ENCODE data around the gene TBL1X. TPM values are rescaled to one million over a fixed set of nuclear protein-coding genes. Genes with fewer than 3 reads are reported as not detected.

Gene TBL1X
- total and polyA plus RNA-seq, 2 donors (not counting 3 experiments of a cell fraction or from before 2014, with no cell fraction given), result 8.7 to 25.3 TPM

DNA sequence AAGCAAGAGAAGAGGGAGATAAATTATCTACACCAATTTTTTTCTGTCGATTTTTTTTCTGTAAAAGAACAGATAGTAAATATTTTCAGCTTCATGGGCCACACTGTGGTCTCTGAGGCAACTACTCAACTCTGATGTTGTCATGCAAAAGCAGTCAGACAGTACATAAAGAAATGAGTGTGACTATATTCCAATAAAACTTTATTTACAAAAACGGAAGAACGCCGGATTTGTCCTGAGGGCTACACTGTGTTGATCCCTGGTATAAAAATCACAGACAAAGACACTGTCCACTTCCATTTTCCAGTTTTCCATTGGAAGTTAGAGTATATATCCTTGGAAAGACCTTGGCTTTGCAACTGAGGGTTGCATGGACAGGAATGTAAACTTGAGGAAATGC lies 282.8 kb downstream of the TBL1X start:
- no peak overlapping the region for H2AFZ ChIP-seq (ENCODE audit: low read depth, low read length)
- FAIRE-seq (no peak), DNase-seq (ENCODE audit: low read depth, low spot score) (no peak)
- no peaks in the 10 kb centered on the region for H3K9me1 ChIP-seq (replicated peaks; ENCODE audit: control insufficient read depth, extremely low read depth, insufficient read depth, low read length)
- ChIA-PET CTCF (no interaction called here), POLR2A (no interaction called here)
- H4K20me1 ChIP-seq (replicated peaks; ENCODE audit: control insufficient read depth, extremely low read depth, insufficient read depth, low read length), result no peaks in the 10 kb centered on the region
- no peaks in the 10 kb centered on the region for H3K9me3 ChIP-seq (replicated peaks; ENCODE audit: control insufficient read depth, insufficient read depth, low read length)
- TF ChIP-seq, protein P1, sequence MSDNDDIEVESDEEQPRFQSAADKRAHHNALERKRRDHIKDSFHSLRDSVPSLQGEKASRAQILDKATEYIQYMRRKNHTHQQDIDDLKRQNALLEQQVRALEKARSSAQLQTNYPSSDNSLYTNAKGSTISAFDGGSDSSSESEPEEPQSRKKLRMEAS (IDR thresholded peaks at IDR 0.05; ENCODE audit: insufficient read depth, insufficient read length), result no peak
- TF ChIP-seq GATA2 (IDR thresholded peaks at IDR 0.05; ENCODE audit: insufficient read depth, insufficient read length, low read depth, low read length), result no peak
- TF ChIP-seq, protein P2, sequence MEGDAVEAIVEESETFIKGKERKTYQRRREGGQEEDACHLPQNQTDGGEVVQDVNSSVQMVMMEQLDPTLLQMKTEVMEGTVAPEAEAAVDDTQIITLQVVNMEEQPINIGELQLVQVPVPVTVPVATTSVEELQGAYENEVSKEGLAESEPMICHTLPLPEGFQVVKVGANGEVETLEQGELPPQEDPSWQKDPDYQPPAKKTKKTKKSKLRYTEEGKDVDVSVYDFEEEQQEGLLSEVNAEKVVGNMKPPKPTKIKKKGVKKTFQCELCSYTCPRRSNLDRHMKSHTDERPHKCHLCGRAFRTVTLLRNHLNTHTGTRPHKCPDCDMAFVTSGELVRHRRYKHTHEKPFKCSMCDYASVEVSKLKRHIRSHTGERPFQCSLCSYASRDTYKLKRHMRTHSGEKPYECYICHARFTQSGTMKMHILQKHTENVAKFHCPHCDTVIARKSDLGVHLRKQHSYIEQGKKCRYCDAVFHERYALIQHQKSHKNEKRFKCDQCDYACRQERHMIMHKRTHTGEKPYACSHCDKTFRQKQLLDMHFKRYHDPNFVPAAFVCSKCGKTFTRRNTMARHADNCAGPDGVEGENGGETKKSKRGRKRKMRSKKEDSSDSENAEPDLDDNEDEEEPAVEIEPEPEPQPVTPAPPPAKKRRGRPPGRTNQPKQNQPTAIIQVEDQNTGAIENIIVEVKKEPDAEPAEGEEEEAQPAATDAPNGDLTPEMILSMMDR (IDR thresholded peaks at IDR 0.05; ENCODE audit: extremely low read depth in 1 of 2, insufficient read depth in 1 of 2, low read depth in 1 of 2, low read length in 2 of 2), result no peak
- TF ChIP-seq EZH2 (IDR thresholded peaks at IDR 0.05; ENCODE audit: borderline replicate concordance, low read depth, low read length, severe bottlenecking), result no peak
- no peaks in the 10 kb centered on the region for H3K27me3 ChIP-seq (ENCODE audit: control insufficient read depth in 2 of 2, insufficient read depth in 2 of 2, low read length in 2 of 2)
- H3K36me3 ChIP-seq (ENCODE audit: control insufficient read depth in 2 of 2, extremely low read depth in 1 of 2, insufficient read depth in 2 of 2, low read length in 2 of 2), result no peaks in the 10 kb centered on the region
- H3K4me2 ChIP-seq (ENCODE audit: insufficient read depth, low read length), result peak overlapping the region; percentile 65
- intact Hi-C loops (cut with micrococcal nuclease), result loop anchor here (2.0 to 5.0 kb wide), 3 partner anchors 85 to 263 kb away; no protein-coding TSS in a partner anchor
- H3K79me2 ChIP-seq (ENCODE audit: control insufficient read depth, insufficient read depth, low read length), result no peaks in the 10 kb centered on the region
- H3K4me1 ChIP-seq (ENCODE audit: control insufficient read depth, extremely low read depth, insufficient read depth, low read length), result peaks cover 32% of the 10 kb centered on the region
- BruUV-seq (replicated peaks), result no TSS peak
- H3K4me3 ChIP-seq (replicated peaks in 1 of 3; ENCODE audit: insufficient read depth in 1 of 3, low read depth in 1 of 3, low read length in 3 of 3), result no peak overlapping the region
- dilution Hi-C loops (cut with MboI; ENCODE audit: extremely low pct_ligation_motif_present, low sequenced_read_pairs), result no loop called here
- H3K9ac ChIP-seq (replicated peaks; ENCODE audit: extremely low read depth, insufficient read depth, low read length), result peak overlapping the region; percentile 92
- peak overlapping the region; percentile 99 for H3K27ac ChIP-seq (ENCODE audit: insufficient read depth, low read depth, low read length)

DNA sequence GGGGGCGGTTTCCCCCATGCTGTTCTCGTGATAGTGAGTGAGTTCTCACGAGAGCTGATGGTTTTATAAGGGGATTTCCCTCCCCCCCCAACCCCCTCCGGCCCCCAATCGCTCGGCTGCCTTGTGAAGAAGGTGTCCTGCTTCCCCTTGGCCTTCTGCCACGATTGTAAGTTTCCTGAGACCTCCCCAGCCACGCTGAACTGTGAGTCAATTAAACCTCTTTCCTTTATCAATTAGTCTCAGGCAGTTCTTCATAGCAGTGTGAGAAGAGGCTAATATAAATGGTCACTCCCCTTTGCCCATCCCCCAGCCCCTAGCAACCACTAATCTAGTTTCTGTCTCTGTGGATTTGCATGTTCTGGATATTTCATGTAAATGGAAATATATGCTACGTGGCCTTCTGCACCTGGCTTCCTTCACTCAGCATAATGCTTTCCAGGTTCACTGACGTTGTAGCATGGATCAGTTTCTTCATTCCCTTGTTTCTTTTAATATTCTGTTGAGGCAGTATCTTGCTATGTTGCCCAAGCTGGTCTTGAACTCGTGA lies 284.4 kb downstream of the TBL1X start:
- no peak overlapping the region for H3K4me3 ChIP-seq (replicated peaks in 1 of 3; ENCODE audit: insufficient read depth in 1 of 3, low read depth in 1 of 3, low read length in 3 of 3)
- BruUV-seq (replicated peaks), result no TSS peak

More for the DNA sequence above, 284.4 kb downstream of the TBL1X start:
- intact Hi-C loops (cut with micrococcal nuclease), result loop anchor here (5.0 kb wide), 1 partner anchor 108 kb away; no protein-coding TSS in a partner anchor
- Histone ChIP-seq H3K36me3 (ENCODE audit: control insufficient read depth in 2 of 2, extremely low read depth in 1 of 2, insufficient read depth in 2 of 2, low read length in 2 of 2) (no peaks in the 10 kb centered on the region), H3K79me2 (ENCODE audit: control insufficient read depth, insufficient read depth, low read length) (no peaks in the 10 kb centered on the region), H3K9ac (replicated peaks; ENCODE audit: extremely low read depth, insufficient read depth, low read length) (no peak overlapping the region), H3K4me1 (ENCODE audit: control insufficient read depth, extremely low read depth, insufficient read depth, low read length) (peaks cover 32% of the 10 kb centered on the region), H3K4me2 (ENCODE audit: insufficient read depth, low read length) (no peak overlapping the region), H3K27ac (ENCODE audit: insufficient read depth, low read depth, low read length) (no peak overlapping the region), H4K20me1 (replicated peaks; ENCODE audit: control insufficient read depth, extremely low read depth, insufficient read depth, low read length) (no peaks in the 10 kb centered on the region), H2AFZ (ENCODE audit: low read depth, low read length) (no peak overlapping the region), H3K9me3 (replicated peaks; ENCODE audit: control insufficient read depth, insufficient read depth, low read length) (no peaks in the 10 kb centered on the region), H3K27me3 (ENCODE audit: control insufficient read depth in 2 of 2, insufficient read depth in 2 of 2, low read length in 2 of 2) (no peaks in the 10 kb centered on the region), H3K9me1 (replicated peaks; ENCODE audit: control insufficient read depth, extremely low read depth, insufficient read depth, low read length) (no peaks in the 10 kb centered on the region)
- ChIA-PET POLR2A (no interaction called here), CTCF (no interaction called here)
- TF ChIP-seq FOS (IDR thresholded peaks at IDR 0.05; ENCODE audit: borderline replicate concordance, insufficient read depth, low read length) (no peak), POLR2A (IDR thresholded peaks at IDR 0.05; ENCODE audit: low read depth, low read length) (no peak), JUN (IDR thresholded peaks at IDR 0.05; ENCODE audit: borderline replicate concordance, insufficient read depth, insufficient read length, low read depth) (no peak), MYC (IDR thresholded peaks at IDR 0.05; ENCODE audit: low read depth, low read length) (no peak), EZH2 (IDR thresholded peaks at IDR 0.05; ENCODE audit: borderline replicate concordance, low read depth, low read length, severe bottlenecking) (no peak), POLR2AphosphoS5 (IDR thresholded peaks at IDR 0.05; ENCODE audit: insufficient read depth, low read depth, low read length) (no peak), GATA2 (IDR thresholded peaks at IDR 0.05; ENCODE audit: insufficient read depth, insufficient read length, low read depth, low read length) (no peak)
- TF ChIP-seq, protein P2 (IDR thresholded peaks at IDR 0.05; ENCODE audit: extremely low read depth in 1 of 2, insufficient read depth in 1 of 2, low read depth in 1 of 2, low read length in 2 of 2), result no peak
- TF ChIP-seq, protein P1 (IDR thresholded peaks at IDR 0.05; ENCODE audit: insufficient read depth, insufficient read length), result no peak
- FAIRE-seq (no peak), DNase-seq (ENCODE audit: low read depth, low spot score) (peak; percentile 47)
- dilution Hi-C loops (cut with MboI; ENCODE audit: extremely low pct_ligation_motif_present, low sequenced_read_pairs), result no loop called here

Measured in endothelial cell of umbilical vein (primary cell).